HG02943 (cell line): ENCODE results near the gene IL16.

Source experiments
- ATAC-seq: cut with Tn5 transposase; IDR thresholded peaks from one replicate; pipeline ENCODE4 v1.9.1; 2021; ENCODE audit warnings: mild to moderate bottlenecking, low read depth, moderate library complexity; ENCODE audit not compliant: unreplicated experiment

IL16 gene

GRCh38 chr15:81174125-81174791 is 22.4 kb upstream of the IL16 start:
- no peak for ATAC-seq

DNA sequence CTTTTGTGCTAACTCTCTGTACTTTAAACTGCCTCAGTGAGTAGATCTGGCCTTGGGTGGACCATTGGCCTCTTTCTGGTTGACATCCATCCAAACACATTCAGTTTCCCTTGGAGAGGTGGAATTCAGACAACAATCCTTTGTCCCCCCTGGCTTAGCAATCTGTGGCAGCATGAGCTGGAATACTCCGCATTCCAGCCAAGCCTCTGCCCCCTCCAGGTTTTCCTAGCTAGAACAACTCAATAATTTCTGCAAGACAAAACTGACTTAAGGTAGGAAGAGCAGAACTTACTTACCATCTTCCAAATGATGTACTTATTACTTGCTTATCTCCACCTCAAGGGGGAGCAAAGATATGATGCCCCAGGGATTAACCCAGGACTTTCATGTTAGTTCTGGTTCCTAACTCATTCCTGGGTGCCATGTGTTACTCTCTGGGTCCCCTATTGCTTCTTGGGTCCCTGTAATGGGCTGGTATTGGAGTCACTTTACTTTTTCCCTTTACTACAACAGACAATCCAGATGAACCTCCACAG is 21.8 kb upstream of the IL16 start:
- ATAC-seq = no peak

GRCh38 chr15:81175496-81175895 is 21.2 kb upstream of the IL16 start:
- ATAC-seq = no peak

DNA sequence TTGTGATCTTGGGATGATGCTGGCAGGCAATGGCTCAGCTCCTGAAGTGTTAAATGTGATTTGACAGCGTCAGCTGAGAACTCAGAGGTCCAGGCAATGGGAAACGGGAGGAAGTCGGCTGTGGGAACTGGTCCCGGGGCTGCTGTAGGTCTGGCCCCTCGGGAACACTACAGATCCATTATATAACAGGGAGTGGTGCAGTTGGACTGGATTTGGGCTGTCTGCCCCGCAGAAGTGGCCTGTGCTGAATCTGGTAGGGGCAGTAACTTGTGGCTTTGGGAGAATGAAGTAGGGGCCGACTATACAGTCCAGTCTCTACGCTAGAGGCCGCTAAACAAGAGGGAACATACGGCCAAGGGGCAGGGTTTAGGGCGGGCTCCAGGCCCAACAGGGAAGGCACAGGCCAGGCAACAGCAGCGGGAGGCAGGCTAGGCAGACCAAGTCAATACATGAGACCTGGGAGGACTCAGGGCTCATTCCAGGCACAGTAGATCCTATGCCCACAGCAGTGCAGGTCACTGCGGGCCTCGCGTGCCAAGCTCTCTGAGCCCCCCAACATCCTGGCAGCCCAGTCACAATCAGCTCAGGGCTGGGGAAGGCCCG is 20.3 kb upstream of the IL16 start:
- no peak for ATAC-seq

DNA sequence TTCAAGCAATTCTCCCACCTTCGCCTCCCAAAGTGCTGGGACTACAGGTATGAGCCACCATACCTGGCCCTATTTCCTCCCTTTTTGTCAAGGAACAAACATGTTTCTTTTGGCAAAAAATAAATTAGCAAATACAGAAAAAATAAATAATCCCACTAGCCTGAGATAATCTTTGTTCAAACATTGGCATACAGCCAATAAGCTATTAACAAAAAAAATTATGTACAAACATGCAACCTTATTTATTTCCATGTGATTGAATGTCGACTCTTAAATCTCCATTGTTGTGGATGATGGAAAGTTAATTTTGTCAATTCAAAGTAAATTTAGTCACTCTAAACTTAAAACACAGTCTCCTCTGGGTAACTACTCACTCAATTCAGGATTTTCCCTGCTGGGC is 18.3 kb upstream of the IL16 start:
- ATAC-seq = no peak

- no peak for ATAC-seq
Observed at GRCh38 chr15:81181220-81181619, 15.5 kb upstream of the IL16 start.

- no peak for ATAC-seq
Observed at GRCh38 chr15:81182031-81182755, 14.5 kb upstream of the IL16 start.

DNA sequence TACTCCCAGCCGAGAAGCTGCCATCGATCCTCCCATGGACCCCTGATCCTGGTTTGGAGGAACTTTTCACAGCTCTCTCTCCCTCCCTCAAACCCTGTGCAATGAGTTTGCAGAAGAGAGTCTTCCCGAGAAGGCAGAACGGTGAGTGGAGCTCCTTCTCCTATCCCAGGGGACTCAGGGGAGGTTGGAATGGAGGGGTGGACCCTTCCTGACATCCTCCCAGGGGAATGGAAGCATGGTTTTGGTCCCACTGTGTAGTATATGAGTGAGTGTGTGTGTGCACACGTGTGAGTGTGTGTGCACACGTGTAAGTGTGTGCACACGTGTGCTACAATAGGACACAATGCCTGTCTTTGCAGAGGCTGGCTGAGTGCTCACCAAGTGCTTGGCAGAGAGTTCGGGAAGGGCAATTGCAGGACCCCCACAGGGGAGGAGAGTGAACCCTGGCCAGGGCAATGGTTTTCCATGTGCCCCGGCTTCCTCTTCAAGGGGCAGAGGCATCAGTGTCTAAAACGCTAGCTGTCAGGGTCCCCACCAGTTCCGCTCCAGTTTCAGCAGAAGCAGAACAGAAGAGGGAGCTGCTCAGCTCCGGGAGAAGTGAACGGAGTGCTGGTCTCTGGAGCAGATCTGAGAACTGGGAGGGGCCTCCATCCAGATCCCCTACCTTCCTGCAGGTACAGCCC is 13.8 kb upstream of the IL16 start:
- ATAC-seq = no peak

DNA sequence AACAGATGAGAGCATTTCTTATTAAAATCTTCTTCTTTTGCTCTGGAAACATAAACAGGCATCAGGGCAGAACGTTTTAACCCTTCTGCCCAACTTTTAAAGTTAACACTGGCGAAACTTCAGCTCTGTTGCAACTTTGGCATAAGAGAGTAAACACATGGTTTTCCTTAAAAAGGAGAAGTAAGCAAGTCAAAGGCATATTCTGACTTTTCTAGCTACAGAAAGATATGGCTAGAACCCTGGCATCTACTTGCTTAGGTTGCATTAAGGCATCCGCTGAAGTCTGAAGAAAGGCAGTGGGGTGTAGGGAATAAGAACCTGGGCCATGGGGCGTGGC is 13.3 kb upstream of the IL16 start:
- ATAC-seq = no peak

DNA sequence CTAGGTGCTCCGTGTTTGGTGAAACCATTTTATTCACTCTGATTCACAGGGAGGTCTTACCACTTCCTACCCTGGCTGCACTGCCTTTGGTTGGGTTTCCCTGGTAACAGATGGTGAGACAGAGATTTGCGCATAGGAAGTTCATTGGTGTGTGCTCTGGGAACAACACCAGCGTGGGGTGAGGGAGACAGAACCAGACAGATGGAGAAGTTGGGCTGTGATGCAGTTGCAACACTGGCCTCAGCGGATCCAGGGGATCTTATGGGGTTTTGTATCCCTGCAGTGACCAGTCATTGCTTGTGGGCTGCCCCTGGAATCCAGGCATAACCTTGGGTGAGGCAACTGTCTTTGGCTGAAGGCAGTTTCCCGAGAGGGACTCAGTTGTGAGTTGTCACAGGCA is 12.5 kb upstream of the IL16 start:
- ATAC-seq = no peak

GRCh38 chr15:81185631-81186295 is 10.9 kb upstream of the IL16 start:
- no peak for ATAC-seq

GRCh38 chr15:81188354-81188753 is 8.3 kb upstream of the IL16 start:
- ATAC-seq = no peak

- ATAC-seq = no peak
Observed at GRCh38 chr15:81189583-81190283, 6.9 kb upstream of the IL16 start.

GRCh38 chr15:81190922-81191507 is 5.7 kb upstream of the IL16 start:
- ATAC-seq = no peak

DNA sequence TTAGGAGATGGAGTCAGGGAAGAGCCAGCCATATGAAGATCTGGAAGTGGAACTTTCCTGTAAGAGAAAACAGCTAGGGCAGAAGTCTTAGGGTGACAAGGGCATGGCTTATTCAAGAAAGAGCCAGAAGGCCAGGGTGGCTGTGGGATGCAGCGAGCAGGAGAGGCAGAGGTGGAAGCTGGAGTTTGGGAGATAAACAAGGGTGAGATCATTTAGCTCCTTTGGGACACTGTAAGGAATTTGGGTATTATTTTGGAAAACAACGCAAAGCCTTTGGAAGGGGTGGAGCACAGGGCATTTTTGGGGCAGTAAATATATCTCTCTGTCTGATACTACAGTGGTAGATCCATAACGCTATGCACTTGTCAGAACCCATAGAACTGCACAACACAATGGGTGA is 5.0 kb upstream of the IL16 start:
- no peak for ATAC-seq

- no peak for ATAC-seq
Observed at GRCh38 chr15:81194723-81195122, 2.0 kb upstream of the IL16 start.

DNA sequence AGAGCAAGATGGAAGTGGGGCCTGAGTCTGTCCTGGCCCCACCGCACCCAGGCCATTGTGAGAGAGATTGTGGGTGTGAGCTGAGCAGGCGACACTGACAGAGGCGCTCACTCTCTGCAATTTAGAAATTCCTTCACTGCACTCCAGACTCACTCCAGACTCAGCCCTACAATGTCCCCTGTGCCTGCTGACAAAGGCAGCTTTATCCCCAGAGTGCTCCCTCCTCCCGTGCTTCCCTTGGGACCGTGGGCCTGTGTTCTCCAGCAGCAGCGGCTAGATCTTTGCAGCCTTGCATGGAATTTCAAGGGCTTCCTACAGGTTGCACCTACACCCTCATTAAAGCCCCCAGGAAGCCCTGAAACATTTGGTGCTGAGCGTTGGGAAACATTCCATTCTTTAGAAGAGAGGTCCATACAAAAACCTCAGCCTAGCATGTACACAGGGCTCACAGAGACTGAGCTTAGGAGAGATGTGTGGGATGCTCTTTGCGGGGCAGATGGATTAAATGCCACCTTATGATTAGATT is 1.3 kb upstream of the IL16 start:
- ATAC-seq = no peak

GRCh38 chr15:81197255-81197630 is 564 bp downstream of the IL16 start:
- no peak for ATAC-seq

- ATAC-seq = no peak
Observed at GRCh38 chr15:81197688-81198281, 1.1 kb downstream of the IL16 start.
